Stimulated activated memory B cell treated with anti-CD40 and anti-IgM and Interleukin-4, amounts not matched to agents 10 μg/mL and 1 μg/mL and 100 μg/mL, for 72 hours (primary cell): ENCODE data around the gene TPTE.
"Not testable (repeated sequence)": the region's sequence is repeated elsewhere in the genome, so short reads cannot be mapped to it uniquely, and the experiment has no call there.

Source experiments
- ATAC-seq: fragments of 150-1000 bp; cut with Tn5 transposase; 2 replicates; pipeline ENCODE4 v1.10.0; 2021
- H3K27ac Mint-ChIP-seq: one replicate; pipeline ENCODE4 v1.8.0; 2022; ENCODE audit warnings: mild to moderate bottlenecking, mixed read lengths
- H3K27me3 Mint-ChIP-seq: one replicate; pipeline ENCODE4 v1.8.0; 2022; ENCODE audit warnings: mixed read lengths
- H3K36me3 Mint-ChIP-seq: one replicate; pipeline ENCODE4 v1.8.0; 2022; ENCODE audit warnings: mixed read lengths
- H3K4me1 Mint-ChIP-seq: one replicate; pipeline ENCODE4 v1.8.0; 2022; ENCODE audit warnings: mixed read lengths
- H3K4me3 Mint-ChIP-seq: one replicate; pipeline ENCODE4 v1.8.0; 2022; ENCODE audit warnings: mild to moderate bottlenecking, moderate library complexity, mixed read lengths
- H3K9me3 Mint-ChIP-seq: one replicate; pipeline ENCODE4 v1.8.0; 2022; ENCODE audit warnings: mixed read lengths

The TPTE gene

DNA sequence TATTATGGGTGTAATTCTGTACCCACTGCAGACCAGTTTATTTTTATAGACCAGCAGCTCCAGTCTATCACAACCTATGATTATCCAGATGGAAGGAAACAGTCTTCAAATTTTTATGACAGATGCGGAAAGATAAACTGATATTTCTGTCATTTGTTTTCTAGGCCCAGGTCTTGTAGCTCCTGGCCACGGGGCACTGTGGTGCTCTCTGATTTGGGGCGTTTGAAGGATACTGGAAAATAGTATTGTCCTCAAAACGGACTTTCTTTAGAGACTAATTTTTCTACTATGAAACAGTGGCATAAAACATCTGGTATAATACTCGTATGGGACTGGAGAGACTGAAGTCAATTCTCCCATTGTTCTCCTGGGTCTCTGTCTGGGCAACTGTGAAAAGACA is 124.3 kb downstream of the TPTE start:
- H3K27me3 Mint-ChIP-seq, H3K9me3 Mint-ChIP-seq, ATAC-seq, H3K36me3 Mint-ChIP-seq, H3K4me1 Mint-ChIP-seq, H3K27ac Mint-ChIP-seq, H3K4me3 Mint-ChIP-seq: not testable (repeated sequence)

DNA sequence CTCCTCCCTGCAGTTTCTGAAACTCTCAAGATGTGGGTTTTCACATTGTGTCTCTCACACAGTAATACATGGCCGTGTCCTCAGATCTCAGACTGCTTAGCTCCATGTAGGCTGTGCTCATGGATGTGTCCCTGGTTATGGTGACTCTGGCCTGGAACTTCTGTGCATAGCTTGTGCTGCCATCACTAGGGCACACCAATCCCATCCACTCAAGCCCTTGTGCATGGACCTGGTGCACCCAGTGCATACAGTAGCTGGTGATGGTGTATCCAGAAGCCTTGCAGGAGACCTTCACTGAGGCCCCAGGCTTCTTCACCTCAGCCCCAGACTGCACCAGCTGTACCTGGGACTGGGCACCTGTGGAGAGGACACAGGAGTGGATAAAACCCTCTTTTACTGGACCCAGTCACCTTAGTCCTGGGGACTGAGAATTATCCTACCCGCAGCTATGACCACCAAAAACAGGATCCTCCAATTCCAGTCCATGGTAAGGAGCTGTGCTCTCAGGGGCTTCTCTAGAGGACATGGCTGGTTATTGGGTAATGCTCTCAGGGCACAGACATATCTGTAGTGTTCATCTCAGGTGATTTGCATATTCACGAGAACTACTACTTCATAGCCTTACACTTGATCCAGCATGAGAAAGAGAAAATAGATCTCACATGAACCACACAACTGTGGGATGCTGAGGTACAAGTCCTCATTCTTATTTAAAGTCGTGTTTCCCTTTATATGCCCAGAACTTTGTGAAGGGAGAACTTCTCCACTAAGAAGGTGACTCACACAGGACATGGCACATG is 128.2 kb downstream of the TPTE start:
- ATAC-seq, H3K27ac Mint-ChIP-seq, H3K27me3 Mint-ChIP-seq, H3K4me3 Mint-ChIP-seq, H3K9me3 Mint-ChIP-seq, H3K36me3 Mint-ChIP-seq, H3K4me1 Mint-ChIP-seq: not testable (repeated sequence)

DNA sequence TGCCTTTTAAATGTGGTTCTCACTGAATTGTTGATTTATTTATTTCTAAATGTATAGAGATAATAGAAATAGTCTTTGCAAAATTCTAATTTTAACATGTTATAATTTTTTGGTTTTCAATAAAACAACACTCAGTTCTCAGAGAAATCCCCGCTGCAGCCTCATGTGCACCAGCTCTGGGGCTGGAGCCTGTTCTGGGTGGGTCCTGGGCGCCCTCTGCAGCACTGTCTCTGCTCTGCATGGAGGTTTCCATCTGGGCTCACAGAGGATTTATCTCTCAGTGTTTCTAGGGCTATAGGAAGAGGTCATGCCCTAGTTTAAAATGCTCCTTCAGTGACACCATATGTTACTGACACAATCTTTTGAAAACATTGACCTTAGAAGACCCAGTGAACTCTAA is 128.9 kb downstream of the TPTE start:
- not testable (repeated sequence) for H3K27ac Mint-ChIP-seq, H3K4me1 Mint-ChIP-seq, H3K36me3 Mint-ChIP-seq, ATAC-seq, H3K27me3 Mint-ChIP-seq, H3K4me3 Mint-ChIP-seq, H3K9me3 Mint-ChIP-seq
